HG02852 (cell line): ENCODE results near the gene ANKIB1.
"Not testable (repeated sequence)": the region's sequence is repeated elsewhere in the genome, so short reads cannot be mapped to it uniquely, and the experiment has no call there.

Experiments used
- ATAC-seq: cut with Tn5 transposase; IDR thresholded peaks from one replicate; pipeline ENCODE4 v1.9.1; 2021; ENCODE audit warnings: mild to moderate bottlenecking, moderate library complexity; ENCODE audit not compliant: unreplicated experiment

The ANKIB1 gene, protein sequence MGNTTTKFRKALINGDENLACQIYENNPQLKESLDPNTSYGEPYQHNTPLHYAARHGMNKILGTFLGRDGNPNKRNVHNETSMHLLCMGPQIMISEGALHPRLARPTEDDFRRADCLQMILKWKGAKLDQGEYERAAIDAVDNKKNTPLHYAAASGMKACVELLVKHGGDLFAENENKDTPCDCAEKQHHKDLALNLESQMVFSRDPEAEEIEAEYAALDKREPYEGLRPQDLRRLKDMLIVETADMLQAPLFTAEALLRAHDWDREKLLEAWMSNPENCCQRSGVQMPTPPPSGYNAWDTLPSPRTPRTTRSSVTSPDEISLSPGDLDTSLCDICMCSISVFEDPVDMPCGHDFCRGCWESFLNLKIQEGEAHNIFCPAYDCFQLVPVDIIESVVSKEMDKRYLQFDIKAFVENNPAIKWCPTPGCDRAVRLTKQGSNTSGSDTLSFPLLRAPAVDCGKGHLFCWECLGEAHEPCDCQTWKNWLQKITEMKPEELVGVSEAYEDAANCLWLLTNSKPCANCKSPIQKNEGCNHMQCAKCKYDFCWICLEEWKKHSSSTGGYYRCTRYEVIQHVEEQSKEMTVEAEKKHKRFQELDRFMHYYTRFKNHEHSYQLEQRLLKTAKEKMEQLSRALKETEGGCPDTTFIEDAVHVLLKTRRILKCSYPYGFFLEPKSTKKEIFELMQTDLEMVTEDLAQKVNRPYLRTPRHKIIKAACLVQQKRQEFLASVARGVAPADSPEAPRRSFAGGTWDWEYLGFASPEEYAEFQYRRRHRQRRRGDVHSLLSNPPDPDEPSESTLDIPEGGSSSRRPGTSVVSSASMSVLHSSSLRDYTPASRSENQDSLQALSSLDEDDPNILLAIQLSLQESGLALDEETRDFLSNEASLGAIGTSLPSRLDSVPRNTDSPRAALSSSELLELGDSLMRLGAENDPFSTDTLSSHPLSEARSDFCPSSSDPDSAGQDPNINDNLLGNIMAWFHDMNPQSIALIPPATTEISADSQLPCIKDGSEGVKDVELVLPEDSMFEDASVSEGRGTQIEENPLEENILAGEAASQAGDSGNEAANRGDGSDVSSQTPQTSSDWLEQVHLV

DNA sequence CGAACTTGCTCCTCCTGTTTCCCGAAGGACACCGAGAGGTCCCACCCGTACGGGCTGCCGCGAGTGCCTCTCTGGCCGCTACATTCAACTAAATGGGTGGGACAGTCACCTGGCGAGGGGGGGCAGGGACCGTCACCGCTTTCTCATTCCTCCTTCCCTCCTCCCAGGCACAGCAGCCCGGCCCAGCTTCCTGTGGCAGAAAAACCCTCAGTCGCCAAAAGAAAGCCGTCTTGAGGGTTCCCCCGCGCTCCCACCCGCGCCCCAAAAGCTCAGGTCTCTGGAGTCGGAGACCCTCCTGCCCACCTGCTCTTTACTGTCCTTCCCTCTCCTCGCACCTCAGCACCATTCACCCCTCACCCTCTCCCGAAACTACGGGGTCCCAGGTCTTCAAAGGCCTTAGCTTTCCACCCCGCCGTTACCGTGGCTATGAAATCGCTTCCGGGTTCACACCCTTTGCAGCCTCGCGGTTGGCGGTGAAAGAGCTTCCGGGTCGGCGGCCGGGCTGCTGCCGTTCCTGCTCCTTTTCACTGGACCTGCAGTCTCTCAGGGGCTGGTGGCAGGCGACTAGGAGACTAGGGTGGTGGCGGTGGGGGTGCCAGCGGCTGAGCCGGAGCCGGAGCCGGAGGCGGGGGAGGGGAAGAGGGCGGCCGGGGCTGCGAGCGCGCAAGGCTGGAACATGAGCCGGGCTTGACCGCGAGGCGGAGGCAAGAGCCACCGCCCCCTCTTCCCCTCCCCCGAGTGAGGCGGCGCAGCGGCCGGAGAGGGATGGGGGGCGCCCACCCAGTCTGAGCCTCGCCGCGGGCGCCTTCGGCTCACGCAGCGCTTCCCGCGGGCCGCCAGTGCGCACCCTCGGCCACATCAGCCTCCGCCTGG, at the start of gene ANKIB1, which contains the start of gene KRIT1:
TSS of gene ANKIB1 (plus strand) at position 488 of the 873 bp plus-strand sequence. CDS start 49,005 bp downstream, outside the sequence.
TSS of gene KRIT1 (minus strand) at position 428 of the 873 bp plus-strand sequence. CDS start 3,779 bp downstream, outside the sequence.
- ATAC-seq, result peak; percentile 77

DNA sequence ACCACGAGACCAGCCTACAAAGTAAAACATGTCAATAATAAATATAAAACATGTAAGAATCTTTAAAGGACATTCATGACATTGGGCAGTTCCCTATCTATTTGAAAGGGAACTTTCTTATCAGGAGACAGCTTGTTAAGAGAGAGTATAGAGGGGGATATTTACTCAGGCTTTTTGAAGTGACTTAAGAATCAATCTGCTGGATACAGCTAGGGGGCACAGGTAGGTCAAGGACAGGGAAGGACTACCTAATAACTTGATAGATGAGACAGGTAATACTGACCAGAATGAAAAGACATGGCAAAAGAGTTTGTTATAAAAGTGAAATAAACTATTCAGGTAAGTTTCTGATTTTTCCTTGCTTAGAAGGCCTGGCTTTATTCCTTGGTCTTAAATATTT, 45.0 kb upstream of the ANKIB1 start:
- ATAC-seq, result no peak

DNA sequence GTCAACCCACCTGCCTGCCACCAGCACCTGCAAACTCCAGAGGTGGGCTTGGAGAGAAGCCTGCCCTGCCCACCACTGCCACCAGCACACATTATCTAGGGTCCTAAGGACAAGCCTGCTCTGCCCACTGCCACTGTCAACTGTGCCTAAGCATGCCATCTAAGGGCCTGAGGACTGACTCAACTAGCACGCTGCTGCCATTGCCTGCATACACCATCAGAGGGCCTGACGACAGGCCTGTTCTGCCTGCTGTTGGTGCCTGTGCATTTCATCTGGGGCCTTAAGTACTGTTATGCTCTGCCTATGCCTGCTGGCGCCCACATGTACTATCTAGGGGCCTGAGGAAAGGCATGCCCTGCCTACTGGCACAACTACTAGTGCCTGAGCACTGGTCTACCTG, 39.8 kb upstream of the ANKIB1 start:
- ATAC-seq, result no peak

DNA sequence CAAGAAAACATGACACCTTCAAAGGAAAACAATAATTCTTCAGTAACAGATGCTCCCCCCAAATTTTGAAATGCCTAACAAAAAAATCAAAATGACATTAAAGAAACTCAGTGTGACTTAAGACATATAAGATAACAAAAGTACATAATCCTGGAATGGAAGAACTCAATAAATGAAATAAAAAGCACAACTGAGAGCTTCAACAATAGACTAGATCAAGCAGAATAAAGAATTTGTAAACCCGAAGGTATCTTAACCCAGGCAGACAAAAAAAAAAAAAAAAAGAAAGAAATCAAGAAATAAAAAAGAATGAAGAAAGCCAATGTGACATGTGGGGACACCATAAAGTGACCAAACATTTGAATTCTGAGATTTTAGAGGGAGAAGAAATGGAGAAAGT, 39.1 kb upstream of the ANKIB1 start:
- ATAC-seq, result no peak

DNA sequence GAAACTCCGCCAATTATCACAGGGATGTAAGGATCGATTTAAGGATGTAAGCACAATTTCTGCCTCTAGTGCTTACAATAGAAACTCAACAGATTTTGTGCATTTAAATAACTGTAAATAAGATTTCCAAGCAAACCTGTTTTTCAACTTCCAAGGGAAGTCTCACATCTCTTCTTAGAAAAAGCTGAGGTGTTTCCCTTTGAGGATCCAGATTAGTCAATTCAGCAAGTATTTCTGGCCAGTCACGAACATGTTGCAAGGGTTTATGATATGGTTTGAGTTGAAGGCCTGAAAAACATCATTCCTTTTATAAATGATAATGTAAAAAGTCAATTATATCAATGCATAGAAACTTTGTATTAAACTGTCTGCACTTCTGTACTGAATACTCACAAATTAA, 24.0 kb upstream of the ANKIB1 start:
- ATAC-seq, result no peak

DNA sequence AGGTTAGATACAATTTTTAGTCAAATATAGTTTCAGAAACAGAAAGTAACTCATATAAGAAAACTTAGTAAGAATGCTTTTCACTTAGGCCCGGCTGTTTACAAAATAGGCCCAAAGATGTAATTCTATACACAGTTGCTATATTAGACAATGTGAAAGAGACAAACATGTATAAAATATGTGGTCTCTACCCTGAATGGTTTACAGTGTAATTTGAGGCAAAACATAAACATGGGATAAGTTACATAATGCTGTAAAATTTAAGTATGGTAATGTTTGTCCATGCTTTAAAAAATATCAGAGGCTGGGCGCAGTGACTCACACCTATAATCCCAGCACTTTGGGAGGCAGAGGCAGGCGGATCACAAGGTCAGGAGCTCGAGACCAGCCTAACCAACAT, 18.8 kb upstream of the ANKIB1 start:
- no peak for ATAC-seq

DNA sequence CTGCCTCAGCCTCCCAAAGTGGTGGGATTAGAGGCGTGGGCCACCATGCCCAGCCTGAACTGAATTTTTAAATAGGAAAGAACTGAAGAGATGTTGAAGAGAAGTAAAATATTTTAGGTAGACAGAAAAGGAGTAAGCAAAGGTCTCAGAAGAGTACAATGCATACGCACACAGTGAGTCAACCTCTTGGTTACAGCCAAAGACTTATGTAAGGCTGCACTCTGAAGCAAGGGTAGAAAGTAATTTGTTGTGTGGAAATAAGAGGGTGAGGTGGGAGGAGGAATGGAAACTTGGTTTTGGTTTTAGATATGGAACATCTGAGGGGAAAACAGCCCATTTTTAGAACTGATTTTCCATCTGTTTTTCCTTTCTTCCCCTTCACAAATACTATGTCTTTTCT, 17.7 kb upstream of the ANKIB1 start:
- no peak for ATAC-seq

DNA sequence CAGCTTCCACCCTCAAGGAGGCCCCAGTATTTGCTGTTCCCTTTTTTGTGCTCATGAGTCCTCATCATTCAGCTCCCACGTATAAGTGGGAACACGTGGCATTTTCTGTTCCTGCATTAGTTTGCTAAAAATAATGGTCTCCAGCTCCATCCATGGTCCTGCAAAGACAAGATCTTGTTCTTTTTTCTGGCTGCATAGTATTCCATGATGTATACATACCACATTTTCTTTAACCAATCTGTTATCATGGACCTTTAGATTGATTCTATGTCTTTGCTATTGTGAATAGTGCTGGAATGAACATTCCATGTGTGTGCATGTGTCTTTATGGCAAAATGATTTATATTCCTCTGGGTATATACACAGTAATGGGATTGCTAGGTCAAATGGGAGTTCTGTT, 17.0 kb upstream of the ANKIB1 start:
- no peak for ATAC-seq

DNA sequence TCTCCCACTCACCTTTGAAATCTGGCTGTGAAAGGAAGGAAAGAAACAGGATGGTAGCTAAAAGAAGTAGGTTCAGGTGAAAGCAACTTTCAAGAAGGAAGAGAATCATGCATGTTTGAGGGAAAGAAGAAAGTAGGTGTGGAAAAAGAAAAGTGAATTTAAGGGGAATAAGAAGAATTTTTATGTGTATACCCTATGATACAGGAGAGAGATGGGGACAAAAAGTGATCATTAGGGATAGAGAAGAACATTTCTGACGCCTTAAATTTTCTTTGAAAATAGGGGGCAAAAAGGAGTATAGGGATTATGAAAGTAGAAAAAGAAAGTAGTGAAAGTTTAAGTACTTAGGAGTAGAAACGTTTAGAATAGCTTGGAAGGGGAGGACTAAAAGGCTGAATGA, 15.2 kb upstream of the ANKIB1 start:
- no peak for ATAC-seq

DNA sequence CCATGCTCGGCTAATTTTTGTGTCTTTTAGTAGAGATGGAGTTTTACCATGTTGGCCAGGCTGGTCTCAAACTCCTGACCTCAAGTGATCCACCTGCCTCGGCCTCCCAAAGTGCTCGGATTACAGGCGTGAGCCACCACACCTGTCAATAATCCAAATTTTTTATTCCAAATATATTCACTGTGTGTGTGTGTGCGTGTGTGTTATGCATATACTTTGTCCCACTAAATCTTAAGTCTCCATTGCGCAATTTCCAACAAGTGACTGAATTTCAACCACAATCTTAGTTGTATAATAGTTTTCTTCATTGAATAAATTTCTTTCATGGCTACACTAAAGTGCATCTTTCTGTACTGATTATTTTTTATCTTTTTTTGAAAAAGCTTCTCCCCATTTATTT, 2.8 kb upstream of the ANKIB1 start:
- ATAC-seq, result no peak

DNA sequence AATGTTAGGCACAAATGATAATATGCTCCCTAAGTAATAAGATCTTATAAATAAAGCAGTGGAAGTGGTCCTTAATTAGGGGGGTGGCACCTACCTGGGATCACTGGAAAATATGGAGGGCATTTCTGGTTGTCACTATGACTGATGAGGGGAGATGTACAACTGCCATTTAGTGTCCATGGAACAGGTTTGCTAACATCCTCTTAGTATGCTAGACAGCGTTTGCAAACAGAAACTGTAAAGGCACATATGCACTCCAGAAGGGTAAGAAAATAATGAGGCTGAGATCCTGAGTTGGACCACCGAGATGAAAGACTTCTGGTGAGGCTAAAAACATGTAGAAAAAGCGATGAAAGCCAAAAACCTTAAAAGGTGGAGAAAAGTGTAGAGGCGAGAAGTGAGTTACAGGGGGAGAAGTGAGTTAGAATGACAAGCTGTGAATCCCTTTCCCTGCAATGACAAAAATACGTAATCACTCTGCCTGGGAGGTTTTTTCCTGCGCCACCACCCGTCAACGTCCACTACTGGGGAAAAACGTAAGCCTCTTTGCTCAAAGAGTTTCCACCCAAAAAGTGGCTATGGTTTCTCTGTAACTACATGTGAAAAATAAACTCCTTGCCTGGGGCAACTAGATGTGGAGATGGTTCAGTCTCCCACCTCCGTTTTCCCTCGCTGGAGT, 827 bp upstream of the ANKIB1 start:
- peak; percentile 2 for ATAC-seq

DNA sequence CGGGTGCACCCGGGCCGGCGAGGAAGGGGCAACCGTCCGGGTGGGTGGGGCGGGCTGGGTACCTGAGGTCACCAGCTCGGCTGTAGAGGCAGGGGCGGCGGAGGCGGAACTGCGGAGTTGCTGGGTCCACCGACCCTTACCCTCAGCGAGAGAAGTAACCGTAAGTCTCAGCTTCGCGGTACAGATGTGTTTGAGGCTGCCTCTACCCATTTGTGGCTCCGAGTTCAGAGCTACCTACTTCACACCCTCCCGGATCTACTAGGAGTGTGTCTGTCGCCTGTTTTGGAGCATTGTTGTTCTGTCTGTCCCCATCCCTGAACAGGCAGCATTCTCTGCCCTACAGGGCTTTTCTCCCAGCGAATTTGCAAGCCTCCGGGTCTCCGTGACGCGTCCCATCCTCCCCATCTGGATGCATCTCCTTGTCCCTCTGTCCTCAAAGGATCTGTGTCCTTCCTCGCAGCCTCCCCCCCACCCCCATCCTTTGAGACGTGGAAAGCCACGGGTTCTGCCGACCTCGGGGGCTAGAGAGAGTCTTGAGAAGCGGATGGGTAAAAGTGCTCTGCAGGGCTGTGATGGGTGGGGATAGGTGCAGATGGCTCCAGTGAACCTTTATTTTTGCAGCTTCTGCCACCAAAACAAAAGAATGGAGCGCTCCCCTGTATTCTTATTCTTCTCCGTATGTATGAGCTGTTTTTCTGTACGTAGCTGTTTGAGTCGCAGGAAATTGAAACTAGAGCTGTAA, 757 bp downstream of the ANKIB1 start:
- peak; percentile 29 for ATAC-seq

DNA sequence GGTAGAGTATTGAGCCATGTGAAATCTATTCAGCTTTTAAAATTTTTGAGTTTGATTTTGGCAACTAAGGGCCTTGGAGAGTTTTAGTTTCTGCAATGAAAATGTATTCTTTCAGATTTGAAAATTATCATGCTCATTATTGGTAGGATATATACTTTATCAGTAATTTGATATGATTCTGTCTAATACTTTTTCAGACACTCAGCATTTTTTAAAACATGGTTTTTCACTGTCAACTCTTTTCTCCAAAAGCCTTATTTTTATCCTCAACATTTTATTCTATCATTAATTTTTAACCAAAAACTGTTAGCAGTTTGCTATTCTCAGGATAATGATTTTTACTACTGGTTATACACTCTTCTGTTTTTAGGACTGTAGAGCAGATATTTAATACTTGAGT, 4.8 kb downstream of the ANKIB1 start:
- ATAC-seq, result no peak

DNA sequence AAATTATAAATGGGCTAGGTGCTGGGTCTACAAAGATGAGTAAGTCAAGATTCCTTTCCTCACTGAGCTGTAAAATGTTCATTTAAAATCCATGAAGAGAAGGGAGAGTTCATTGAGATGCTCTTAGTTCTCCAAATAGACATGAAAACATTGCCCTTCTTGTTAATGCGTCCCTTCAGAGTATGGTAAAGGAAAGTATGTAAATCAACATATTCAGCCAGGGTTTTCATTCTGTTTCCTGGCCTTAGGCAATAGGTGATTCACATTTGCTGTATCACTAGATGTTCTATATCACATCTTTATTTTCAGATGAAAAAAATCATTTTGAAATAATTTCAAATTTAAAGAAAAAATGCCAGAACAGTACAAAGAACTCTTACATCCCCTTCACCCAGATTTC, 5.4 kb downstream of the ANKIB1 start:
- no peak for ATAC-seq

DNA sequence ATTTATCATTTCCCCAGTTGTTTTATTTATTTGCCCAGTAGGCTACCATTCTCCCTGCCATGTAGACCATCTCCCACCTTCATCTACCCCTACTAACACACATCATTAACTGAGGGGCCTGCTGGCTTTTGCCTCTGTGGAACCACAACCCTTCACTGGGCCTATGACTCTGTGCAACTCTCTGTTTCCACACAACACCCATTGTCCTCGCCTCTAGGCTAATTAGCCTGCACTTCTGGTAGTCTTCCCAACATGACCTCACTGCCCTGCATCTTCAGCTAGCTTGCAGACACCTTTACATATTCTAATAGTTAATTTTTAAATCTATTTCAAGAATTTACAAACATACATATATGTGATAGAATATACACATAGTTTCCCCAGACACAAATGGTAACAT, 7.5 kb downstream of the ANKIB1 start:
- no peak for ATAC-seq

DNA sequence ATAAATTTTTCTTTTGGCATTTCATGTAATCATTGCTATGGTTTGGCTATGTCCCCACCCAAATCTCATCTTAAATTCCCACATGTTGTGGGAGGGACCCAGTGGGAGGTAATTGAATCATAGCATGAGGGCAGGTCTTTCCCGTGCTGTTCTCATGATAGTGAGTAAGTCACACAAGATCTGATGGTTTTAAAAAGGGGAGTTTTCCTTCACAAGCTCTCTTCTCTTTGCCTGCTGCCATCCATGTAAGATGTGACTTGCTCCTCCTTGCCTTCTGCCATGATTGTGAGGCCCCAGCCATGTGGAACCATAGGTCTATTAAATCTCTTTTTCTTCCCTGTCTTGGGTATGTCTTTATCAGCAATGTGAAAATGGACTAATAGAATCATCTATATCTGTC, 9.0 kb downstream of the ANKIB1 start:
- ATAC-seq, result not testable (repeated sequence)

DNA sequence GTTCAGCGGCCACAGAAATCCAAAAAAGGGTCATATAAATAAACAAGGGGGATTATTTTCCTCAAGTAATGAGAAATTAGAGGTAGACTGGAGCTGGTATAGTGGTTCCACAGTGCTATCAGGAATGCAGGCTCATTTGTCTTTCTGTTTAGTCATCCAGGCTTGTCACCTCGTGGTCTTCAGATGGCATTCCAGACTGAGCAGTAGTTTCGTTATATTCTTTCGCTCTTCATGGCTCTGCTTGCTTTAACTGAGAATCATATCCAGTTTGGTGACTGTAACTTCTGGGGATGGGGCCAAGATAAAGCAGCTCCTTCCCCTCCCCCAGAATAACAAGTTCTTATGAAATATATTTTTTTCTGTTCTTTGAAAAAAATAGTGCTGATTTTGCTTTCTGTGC, 9.5 kb downstream of the ANKIB1 start:
- ATAC-seq, result no peak

DNA sequence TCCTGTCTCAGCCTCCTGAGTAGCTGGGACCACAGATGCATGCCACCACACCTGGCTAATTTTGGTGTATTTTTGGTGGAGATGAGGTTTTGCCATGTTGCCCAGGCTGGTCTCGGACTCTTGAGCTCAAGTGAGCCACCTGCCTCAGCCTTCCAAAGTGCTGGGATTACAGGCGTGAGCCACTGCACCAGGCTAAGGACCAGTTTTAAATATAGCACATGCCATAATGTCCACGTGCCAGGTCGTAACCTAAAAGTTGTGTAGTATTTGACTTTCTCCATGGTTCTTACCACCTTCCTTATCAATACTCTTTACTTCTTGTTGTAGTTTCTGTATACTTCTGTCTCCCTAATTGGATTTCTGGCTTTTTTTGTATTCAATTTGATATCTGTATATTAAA, 13.3 kb downstream of the ANKIB1 start:
- no peak for ATAC-seq

DNA sequence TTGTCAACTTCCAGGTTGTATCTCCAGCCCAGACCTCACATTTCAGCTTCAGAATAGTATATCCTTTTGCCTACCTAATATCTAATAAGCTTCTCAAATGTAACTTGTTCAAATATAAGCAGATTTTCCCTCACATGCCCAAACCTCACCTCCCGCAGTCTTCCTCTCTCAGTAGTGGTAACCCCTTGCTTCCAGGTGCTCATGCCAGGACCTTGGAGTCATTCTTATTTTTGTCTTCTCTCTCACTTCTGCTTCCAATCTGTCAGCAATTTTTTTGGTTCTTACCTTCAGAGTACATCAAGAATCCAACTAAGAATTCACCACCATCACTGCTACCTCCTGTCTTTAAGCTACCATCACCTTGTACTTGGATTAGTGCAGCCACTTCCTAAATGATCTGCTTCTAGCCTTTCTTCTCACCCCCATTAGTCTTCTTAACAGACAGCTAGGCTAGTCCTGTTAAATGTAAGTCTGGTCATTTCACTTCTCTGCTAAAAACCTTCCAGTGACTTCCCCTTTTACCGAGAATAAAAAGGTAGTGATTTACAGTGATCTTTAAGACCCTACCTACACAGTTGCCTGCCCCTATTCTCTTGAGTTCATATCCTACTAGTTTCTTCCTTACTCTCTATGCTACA, 14.0 kb downstream of the ANKIB1 start:
- no peak for ATAC-seq
